ENCODE results near the gene TRPM3.

TRPM3 gene

GRCh38 chr9:70502690-70503089 is 618.7 kb downstream of the TRPM3 start:
- TF ChIP-seq, protein P1, sequence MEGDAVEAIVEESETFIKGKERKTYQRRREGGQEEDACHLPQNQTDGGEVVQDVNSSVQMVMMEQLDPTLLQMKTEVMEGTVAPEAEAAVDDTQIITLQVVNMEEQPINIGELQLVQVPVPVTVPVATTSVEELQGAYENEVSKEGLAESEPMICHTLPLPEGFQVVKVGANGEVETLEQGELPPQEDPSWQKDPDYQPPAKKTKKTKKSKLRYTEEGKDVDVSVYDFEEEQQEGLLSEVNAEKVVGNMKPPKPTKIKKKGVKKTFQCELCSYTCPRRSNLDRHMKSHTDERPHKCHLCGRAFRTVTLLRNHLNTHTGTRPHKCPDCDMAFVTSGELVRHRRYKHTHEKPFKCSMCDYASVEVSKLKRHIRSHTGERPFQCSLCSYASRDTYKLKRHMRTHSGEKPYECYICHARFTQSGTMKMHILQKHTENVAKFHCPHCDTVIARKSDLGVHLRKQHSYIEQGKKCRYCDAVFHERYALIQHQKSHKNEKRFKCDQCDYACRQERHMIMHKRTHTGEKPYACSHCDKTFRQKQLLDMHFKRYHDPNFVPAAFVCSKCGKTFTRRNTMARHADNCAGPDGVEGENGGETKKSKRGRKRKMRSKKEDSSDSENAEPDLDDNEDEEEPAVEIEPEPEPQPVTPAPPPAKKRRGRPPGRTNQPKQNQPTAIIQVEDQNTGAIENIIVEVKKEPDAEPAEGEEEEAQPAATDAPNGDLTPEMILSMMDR (IDR thresholded peaks at IDR 0.05; ENCODE audit: low read depth, low read length): no peak
- H3K4me3 ChIP-seq (ENCODE audit: low read depth, low read length): no peak overlapping the region

- no peak overlapping the region for H3K4me3 ChIP-seq (ENCODE audit: low read depth, low read length)
- TF ChIP-seq, protein P1 (IDR thresholded peaks at IDR 0.05; ENCODE audit: low read depth, low read length): no peak
These were observed 620.6 kb downstream of the TRPM3 start for GRCh38 chr9:70500793-70501192.

DNA sequence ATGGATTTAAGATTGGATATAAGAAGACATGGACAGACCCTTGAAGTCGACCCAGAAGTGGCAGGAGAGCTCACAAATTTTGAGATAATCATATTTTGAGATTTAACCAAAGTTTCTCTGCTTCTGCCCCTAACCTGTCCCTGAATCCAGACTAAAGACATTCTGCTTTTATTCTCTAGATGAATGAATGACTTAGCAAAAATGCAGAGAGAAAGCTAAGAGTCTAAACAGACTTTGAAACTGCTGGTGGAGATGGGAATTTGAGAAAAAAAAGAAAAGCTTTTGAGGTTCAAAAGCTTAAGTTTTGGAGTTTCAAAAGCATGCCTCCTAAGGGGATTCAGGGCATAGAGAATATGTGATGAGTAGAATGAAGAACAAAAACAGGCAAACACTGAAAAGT is 621.8 kb downstream of the TRPM3 start:
- TF ChIP-seq, protein P1 (IDR thresholded peaks at IDR 0.05; ENCODE audit: low read depth, low read length): no peak
- H3K4me3 ChIP-seq (ENCODE audit: low read depth, low read length): no peak overlapping the region

- TF ChIP-seq, protein P1 (IDR thresholded peaks at IDR 0.05; ENCODE audit: low read depth, low read length): no peak
- H3K4me3 ChIP-seq (ENCODE audit: low read depth, low read length): no peak overlapping the region
These were observed 622.6 kb downstream of the TRPM3 start for GRCh38 chr9:70498866-70499265.

- H3K4me3 ChIP-seq (ENCODE audit: low read depth, low read length): no peak overlapping the region
- TF ChIP-seq, protein P1 (IDR thresholded peaks at IDR 0.05; ENCODE audit: low read depth, low read length): no peak
These were observed 625.2 kb downstream of the TRPM3 start for GRCh38 chr9:70496244-70496643.

GRCh38 chr9:70495514-70495913 is 625.9 kb downstream of the TRPM3 start:
- TF ChIP-seq, protein P1 (IDR thresholded peaks at IDR 0.05; ENCODE audit: low read depth, low read length): no peak
- no peak overlapping the region for H3K4me3 ChIP-seq (ENCODE audit: low read depth, low read length)

GRCh38 chr9:70494221-70494620 is 627.2 kb downstream of the TRPM3 start:
- H3K4me3 ChIP-seq (ENCODE audit: low read depth, low read length): no peak overlapping the region
- TF ChIP-seq, protein P1 (IDR thresholded peaks at IDR 0.05; ENCODE audit: low read depth, low read length): no peak

Data from WI38 (cell line).